Smooth muscle cell (in vitro differentiated cells): ENCODE measurements around the gene GPRC5C. TPM values are rescaled to one million over a fixed set of nuclear protein-coding genes. Genes with fewer than 3 reads are reported as not detected.

Experiments used
- DNase-seq: peaks from one replicate; lab custom pipeline; 2025; ENCODE audit not compliant: unreplicated experiment; lab: John Stamatoyannopoulos, UW
- H2AFZ ChIP-seq: fragments of 200-600 bp; sonication (generic); 2 replicates; pipeline ENCODE4 v1.6.0; 2016; ENCODE audit warnings: antibody characterized with exemption, low read depth, mild to moderate bottlenecking
- H3F3A ChIP-seq: fragments of 200-600 bp; sonication (generic); 2 replicates; pipeline ENCODE4 v1.6.0; 2017; ENCODE audit warnings: antibody characterized with exemption, low read depth
- H3K27ac ChIP-seq: fragments of 200-600 bp; sonication (generic); 2 replicates; pipeline ENCODE4 v1.5.1; 2016; ENCODE audit warnings: low read depth, mild to moderate bottlenecking
- H3K27me3 ChIP-seq: fragments of 200-600 bp; sonication (generic); 2 replicates; pipeline ENCODE4 v1.6.1; 2016; ENCODE audit warnings: low read depth, mild to moderate bottlenecking
- H3K36me3 ChIP-seq: fragments of 200-600 bp; sonication (generic); 2 replicates; pipeline ENCODE4 v1.5.1; 2016; ENCODE audit warnings: low read depth
- H3K4me1 ChIP-seq: fragments of 200-600 bp; sonication (generic); 2 replicates; pipeline ENCODE4 v1.5.1; 2016; ENCODE audit warnings: low read depth
- H3K4me2 ChIP-seq: fragments of 200-600 bp; sonication (generic); 2 replicates; pipeline ENCODE4 v1.6.0; 2016; ENCODE audit warnings: mild to moderate bottlenecking
- H3K4me3 ChIP-seq: fragments of 200-600 bp; sonication (generic); 2 replicates; pipeline ENCODE4 v1.5.1; 2016; ENCODE audit warnings: mild to moderate bottlenecking
- H3K79me2 ChIP-seq: fragments of 200-600 bp; sonication (generic); 2 replicates; pipeline ENCODE4 v1.6.0; 2016; ENCODE audit warnings: low read depth, mild to moderate bottlenecking
- H3K9ac ChIP-seq: fragments of 200-600 bp; sonication (generic); 2 replicates; pipeline ENCODE4 v1.6.0; 2016; ENCODE audit warnings: low read depth
- H3K9me3 ChIP-seq: fragments of 200-600 bp; sonication (generic); replicated peaks from 2 replicates; pipeline ENCODE4 v1.5.1; 2016; ENCODE audit warnings: low read depth
- H4K20me1 ChIP-seq: fragments of 200-600 bp; sonication (generic); 2 replicates; pipeline ENCODE4 v1.6.0; 2016; ENCODE audit warnings: low read depth
- WGBS: methylation state at CpG from one replicate; pipeline ENCODE4 v1.1.7; 2016; ENCODE audit warnings: low lambda C conversion rate; 5-methylcytosine and 5-hydroxymethylcytosine counted together
- polyA plus RNA-seq: library from polyadenylated mRNA; unstranded; fragments of >200 nt; fragmentation: Nextera tagmentation; extraction: Ambion mirVana; gene quantifications from 2 replicates; pipeline ENCODE4 v1.2.1, GENCODE V29; 2016
- total RNA-seq: library from RNA; depleted of rRNA; stranded (reverse); fragments of >200 nt; gene quantifications from 2 replicates; pipeline ENCODE4 v1.2.3, GENCODE V29; 2014
- TF ChIP-seq, protein P1 (sequence below): fragments of 200-600 bp; sonication (generic); IDR thresholded peaks from 2 replicates; pipeline ENCODE4 v1.5.1; 2017; ENCODE audit warnings: borderline replicate concordance, mild to moderate bottlenecking, antibody characterized with exemption; ENCODE audit not compliant: insufficient read depth, poor library complexity, severe bottlenecking

The GPRC5C gene
- total and polyA plus RNA-seq, 2 experiments from 2014 or later: 64.5 to 96.9 TPM

DNA sequence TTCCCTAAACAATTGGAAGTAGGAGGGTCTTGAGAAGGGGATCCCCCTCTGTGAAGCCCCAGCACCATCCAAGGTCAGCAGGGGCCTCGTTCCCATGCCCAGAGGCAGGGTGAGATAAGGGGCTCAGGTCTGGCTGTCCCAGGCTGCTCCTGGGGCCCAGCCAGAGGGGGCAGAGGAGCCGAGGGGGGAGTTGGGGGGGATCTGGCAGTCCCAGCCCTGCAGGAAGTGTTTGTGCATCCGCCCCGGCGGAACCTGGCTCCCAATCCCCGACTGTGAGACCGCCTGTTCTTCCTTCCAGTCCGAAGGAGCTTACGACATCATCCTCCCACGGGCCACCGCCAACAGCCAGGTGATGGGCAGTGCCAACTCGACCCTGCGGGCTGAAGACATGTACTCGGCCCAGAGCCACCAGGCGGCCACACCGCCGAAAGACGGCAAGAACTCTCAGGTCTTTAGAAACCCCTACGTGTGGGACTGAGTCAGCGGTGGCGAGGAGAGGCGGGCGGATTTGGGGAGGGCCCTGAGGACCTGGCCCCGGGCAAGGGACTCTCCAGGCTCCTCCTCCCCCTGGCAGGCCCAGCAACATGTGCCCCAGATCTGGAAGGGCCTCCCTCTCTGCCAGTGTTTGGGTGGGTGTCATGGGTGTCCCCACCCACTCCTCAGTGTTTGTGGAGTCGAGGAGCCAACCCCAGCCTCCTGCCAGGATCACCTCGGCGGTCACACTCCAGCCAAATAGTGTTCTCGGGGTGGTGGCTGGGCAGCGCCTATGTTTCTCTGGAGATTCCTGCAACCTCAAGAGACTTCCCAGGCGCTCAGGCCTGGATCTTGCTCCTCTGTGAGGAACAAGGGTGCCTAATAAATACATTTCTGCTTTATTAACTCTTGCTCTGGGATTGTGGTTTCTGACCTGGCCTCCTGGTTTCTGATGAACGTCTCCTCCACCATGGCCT is 14.9 kb downstream of the GPRC5C start:
- TF ChIP-seq, protein P1, sequence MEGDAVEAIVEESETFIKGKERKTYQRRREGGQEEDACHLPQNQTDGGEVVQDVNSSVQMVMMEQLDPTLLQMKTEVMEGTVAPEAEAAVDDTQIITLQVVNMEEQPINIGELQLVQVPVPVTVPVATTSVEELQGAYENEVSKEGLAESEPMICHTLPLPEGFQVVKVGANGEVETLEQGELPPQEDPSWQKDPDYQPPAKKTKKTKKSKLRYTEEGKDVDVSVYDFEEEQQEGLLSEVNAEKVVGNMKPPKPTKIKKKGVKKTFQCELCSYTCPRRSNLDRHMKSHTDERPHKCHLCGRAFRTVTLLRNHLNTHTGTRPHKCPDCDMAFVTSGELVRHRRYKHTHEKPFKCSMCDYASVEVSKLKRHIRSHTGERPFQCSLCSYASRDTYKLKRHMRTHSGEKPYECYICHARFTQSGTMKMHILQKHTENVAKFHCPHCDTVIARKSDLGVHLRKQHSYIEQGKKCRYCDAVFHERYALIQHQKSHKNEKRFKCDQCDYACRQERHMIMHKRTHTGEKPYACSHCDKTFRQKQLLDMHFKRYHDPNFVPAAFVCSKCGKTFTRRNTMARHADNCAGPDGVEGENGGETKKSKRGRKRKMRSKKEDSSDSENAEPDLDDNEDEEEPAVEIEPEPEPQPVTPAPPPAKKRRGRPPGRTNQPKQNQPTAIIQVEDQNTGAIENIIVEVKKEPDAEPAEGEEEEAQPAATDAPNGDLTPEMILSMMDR: no peak
- H3K79me2 ChIP-seq: no peaks in the 10 kb centered on the region
- H2AFZ ChIP-seq: no peak overlapping the region
- H3K4me1 ChIP-seq: peaks cover 3% of the 10 kb centered on the region
- H3K36me3 ChIP-seq: no peaks in the 10 kb centered on the region
- no peaks in the 10 kb centered on the region for H3K9me3 ChIP-seq
- H3F3A ChIP-seq: no peaks in the 10 kb centered on the region
- WGBS: 90% methylated on average over 30 of the region's 31 CpGs
- H3K9ac ChIP-seq: no peak overlapping the region
- H3K4me3 ChIP-seq: no peak overlapping the region
- no peak for DNase-seq
- no peaks in the 10 kb centered on the region for H3K27me3 ChIP-seq
- H3K27ac ChIP-seq: no peak overlapping the region
- peaks cover 36% of the 10 kb centered on the region for H4K20me1 ChIP-seq
- no peak overlapping the region for H3K4me2 ChIP-seq

DNA sequence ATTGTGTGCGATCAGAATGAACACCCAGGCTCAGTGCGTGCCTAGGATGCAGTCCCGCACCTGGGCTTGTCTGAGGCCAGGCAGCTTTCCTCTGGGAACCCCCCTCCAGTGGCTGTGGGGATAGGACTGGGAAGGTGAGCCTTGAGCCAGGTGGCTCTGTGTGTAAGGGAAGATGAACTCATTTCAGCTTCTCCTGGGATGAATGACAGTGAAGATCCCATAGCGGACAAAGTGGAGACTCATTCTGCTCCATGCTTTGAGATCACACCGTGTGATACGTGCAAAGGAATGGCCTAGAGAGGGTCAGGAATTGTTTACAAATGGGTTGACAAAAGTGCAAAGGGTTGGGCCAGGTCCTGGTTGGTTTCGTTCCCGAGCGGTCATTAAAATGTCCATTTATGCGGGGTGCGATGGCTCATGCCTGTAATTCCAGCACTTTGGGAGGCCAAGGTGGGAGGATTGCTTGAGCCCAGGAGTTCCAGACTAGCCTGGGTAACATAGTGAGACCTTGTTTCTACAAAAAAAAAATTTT is 15.8 kb downstream of the GPRC5C start:
- no peak for DNase-seq
- no peaks in the 10 kb centered on the region for H3K9me3 ChIP-seq
- H3K9ac ChIP-seq: no peak overlapping the region
- no peak overlapping the region for H3K4me2 ChIP-seq
- no peaks in the 10 kb centered on the region for H3K79me2 ChIP-seq
- H4K20me1 ChIP-seq: peaks cover 27% of the 10 kb centered on the region
- no peaks in the 10 kb centered on the region for H3F3A ChIP-seq
- 96% methylated on average over 11 of the region's 11 CpGs for WGBS
- H3K4me1 ChIP-seq: peaks cover under 1% of the 10 kb centered on the region
- no peaks in the 10 kb centered on the region for H3K36me3 ChIP-seq
- no peak overlapping the region for H2AFZ ChIP-seq
- H3K27me3 ChIP-seq: no peaks in the 10 kb centered on the region
- TF ChIP-seq, protein P1: no peak
- H3K4me3 ChIP-seq: no peak overlapping the region
- H3K27ac ChIP-seq: no peak overlapping the region

DNA sequence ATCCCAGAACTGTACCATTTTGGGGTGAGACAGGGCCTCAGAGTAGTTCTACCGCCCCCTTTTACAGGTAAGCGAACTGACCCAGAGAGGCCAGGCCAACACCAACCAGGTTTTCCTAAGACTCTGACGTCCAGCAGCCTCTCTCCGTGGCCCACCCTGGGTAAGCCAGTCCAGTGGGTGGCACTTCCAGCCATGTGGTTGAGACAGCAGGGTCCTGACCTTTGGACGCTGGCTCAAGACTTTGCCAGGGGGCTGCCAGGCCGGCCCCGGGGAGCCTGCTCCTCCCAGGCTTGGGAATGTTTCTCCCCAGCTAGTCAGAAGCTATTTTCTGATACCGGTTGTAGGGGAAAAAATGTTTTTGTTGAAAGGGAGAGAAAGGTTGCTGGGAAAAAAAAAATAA is 16.9 kb downstream of the GPRC5C start:
- Histone ChIP-seq H3K4me3 (no peak overlapping the region), H3K27me3 (no peaks in the 10 kb centered on the region), H3K4me2 (no peak overlapping the region), H3K79me2 (no peaks in the 10 kb centered on the region), H3K9ac (no peak overlapping the region), H4K20me1 (peaks cover 17% of the 10 kb centered on the region), H3K36me3 (no peaks in the 10 kb centered on the region), H3K4me1 (peaks cover 10% of the 10 kb centered on the region), H3K27ac (no peak overlapping the region), H2AFZ (no peak overlapping the region), H3K9me3 (no peaks in the 10 kb centered on the region), H3F3A (no peaks in the 10 kb centered on the region)
- no peak for DNase-seq
- 92% methylated on average over 8 of the region's 8 CpGs for WGBS
- TF ChIP-seq, protein P1: no peak

DNA sequence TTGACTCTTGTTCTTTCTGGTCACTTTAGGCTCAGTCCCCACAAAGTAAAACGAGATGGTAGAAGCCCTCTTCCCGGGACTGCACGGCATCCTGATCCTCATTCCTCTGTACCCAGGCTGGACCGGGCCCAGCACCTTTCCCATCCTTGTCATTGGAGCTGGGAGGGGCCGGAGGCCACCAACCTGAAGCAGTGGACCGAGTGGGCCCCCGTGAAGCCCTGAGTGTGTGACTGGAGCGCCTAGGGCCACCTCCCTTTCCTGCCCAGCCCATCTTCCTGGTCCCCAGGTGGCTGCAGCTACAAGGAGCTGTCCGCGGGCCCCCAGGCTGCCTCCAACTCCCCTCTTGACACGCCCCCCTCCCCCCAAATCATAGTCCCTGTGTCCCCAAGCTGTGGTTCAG is 17.4 kb downstream of the GPRC5C start:
- H3K4me3 ChIP-seq: no peak overlapping the region
- H3K4me2 ChIP-seq: no peak overlapping the region
- no peak overlapping the region for H3K9ac ChIP-seq
- no peak overlapping the region for H2AFZ ChIP-seq
- 93% methylated on average over 11 of the region's 11 CpGs for WGBS
- H3F3A ChIP-seq: no peaks in the 10 kb centered on the region
- H3K9me3 ChIP-seq: no peaks in the 10 kb centered on the region
- no peaks in the 10 kb centered on the region for H3K36me3 ChIP-seq
- H3K79me2 ChIP-seq: no peaks in the 10 kb centered on the region
- TF ChIP-seq, protein P1: no peak
- peaks cover 17% of the 10 kb centered on the region for H4K20me1 ChIP-seq
- no peaks in the 10 kb centered on the region for H3K27me3 ChIP-seq
- peaks cover 11% of the 10 kb centered on the region for H3K4me1 ChIP-seq
- DNase-seq: no peak
- no peak overlapping the region for H3K27ac ChIP-seq
